ENCODE measurements around the gene CETP. TPM values are rescaled to one million over a fixed set of nuclear protein-coding genes. Genes with fewer than 3 reads are reported as not detected.

Gene CETP
- total RNA-seq, 3 donors from 2014 or later (not counting 1 experiment from before 2014, with no cell fraction given) = 0.14 TPM; not detected in 2

DNA sequence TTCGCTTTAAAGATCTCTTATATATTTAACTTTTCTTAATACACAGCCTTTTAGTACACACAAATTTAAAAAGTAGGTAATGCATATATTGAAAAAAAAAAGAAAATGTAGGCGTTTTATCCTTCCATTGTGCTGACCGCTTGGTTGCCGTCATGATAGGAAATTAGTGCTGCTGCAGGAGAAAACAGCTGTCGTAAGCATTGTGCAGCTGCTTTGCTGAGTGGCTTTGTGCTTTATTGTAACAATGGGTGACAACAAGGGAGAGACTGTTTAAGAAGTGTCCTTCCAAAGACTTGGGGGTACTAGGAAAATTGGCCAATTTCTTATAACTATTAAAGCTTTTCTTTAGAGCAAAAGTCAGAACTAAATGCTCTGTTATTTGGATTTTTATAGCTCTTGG is 24.8 kb upstream of the CETP start:
- no peaks in the 10 kb centered on the region for H3K27me3 ChIP-seq (ENCODE audit: control insufficient read depth, insufficient read depth, low read length)
- Mint-ChIP-seq H3K36me3 (peaks cover 14% of the 10 kb centered on the region), H3K4me1 (peaks cover 52 to 55% of the 10 kb centered on the region in 2 donors)

DNA sequence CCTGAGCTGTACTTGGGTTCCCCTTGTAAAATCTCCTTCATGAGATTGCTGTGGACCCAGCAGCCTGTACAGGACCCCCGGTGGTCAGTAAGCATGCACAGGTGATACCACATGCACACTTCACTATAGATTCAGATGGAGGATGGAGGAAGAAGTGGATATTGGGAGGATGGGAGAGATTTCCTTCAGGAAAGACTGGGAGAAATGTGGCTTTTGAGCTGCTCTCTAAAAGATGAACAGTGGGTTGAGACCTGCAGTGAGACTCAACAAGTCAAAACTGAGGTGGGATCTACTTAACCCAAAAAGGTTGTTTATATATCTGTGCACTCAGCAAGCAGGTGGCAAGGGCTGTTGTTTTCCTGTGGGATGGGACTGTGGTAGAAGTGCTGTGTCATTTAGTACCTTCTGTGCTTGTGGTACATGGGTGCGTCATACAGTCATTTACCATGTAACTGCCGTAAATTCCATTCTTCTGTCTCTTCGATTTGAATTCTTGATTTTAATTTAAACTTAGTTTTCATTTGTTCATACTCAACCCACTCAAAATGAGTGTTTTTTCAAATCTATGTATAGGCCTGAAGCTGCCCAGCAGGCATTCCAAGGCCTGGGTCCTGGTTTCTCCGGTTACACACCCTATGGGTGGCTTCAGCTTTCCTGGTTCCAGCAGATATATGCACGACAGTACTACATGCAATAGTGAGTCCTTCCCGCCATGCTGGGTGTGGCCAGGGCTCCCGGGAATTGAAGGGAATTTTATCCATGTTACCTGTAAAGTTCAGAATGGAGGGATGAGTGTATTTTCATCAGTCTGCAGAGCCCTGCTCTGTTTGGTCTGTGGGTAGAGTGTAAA is 22.9 kb upstream of the CETP start:
- Mint-ChIP-seq H3K36me3 (peaks cover 14% of the 10 kb centered on the region), H3K27me3 (ENCODE audit: low read depth in 2 of 2) (no peaks in the 10 kb centered on the region), H3K4me3 (peak overlapping the region; percentile 2), H3K27ac (peak overlapping the region; percentile 76 to 77), H3K4me1 (peaks cover 38% of the 10 kb centered on the region in 2 donors), H3K9me3 (no peaks in the 10 kb centered on the region)
- DNase-seq = peak in 1 of 2 donors; percentile 66
- 81% methylated on average over 8 of the region's 8 CpGs for WGBS (ENCODE audit: insufficient coverage)
- Histone ChIP-seq H3K4me1 (ENCODE audit: control insufficient read depth, insufficient read depth, low read length) (peaks cover 14% of the 10 kb centered on the region), H3K27me3 (ENCODE audit: control insufficient read depth, insufficient read depth, low read length) (no peaks in the 10 kb centered on the region), H3K27ac (ENCODE audit: low read length) (no peak overlapping the region), H3K36me3 (ENCODE audit: control insufficient read depth, insufficient read depth, low read length) (peaks cover 85% of the 10 kb centered on the region), H3K4me3 (ENCODE audit: low read length) (no peak overlapping the region), H3K9me3 (ENCODE audit: control insufficient read depth, insufficient read depth, low read length) (no peaks in the 10 kb centered on the region)
- TF ChIP-seq, protein P1, sequence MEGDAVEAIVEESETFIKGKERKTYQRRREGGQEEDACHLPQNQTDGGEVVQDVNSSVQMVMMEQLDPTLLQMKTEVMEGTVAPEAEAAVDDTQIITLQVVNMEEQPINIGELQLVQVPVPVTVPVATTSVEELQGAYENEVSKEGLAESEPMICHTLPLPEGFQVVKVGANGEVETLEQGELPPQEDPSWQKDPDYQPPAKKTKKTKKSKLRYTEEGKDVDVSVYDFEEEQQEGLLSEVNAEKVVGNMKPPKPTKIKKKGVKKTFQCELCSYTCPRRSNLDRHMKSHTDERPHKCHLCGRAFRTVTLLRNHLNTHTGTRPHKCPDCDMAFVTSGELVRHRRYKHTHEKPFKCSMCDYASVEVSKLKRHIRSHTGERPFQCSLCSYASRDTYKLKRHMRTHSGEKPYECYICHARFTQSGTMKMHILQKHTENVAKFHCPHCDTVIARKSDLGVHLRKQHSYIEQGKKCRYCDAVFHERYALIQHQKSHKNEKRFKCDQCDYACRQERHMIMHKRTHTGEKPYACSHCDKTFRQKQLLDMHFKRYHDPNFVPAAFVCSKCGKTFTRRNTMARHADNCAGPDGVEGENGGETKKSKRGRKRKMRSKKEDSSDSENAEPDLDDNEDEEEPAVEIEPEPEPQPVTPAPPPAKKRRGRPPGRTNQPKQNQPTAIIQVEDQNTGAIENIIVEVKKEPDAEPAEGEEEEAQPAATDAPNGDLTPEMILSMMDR (IDR thresholded peaks at IDR 0.05) = no peak
- ATAC-seq = peak; percentile 20 to 37 (median 36)
- intact Hi-C loops (cut with micrococcal nuclease) = no loop called here

More for the DNA sequence above, 24.8 kb upstream of the CETP start:
- 96% methylated on average over 4 of the region's 5 CpGs for WGBS (ENCODE audit: insufficient coverage)
- Mint-ChIP-seq H3K27ac (peak overlapping the region in 1 of 2 donors; percentile 76), H3K4me3 (no peak overlapping the region), H3K9me3 (no peaks in the 10 kb centered on the region), H3K27me3 (ENCODE audit: low read depth in 2 of 2) (no peaks in the 10 kb centered on the region)
- no peak for ATAC-seq
- no peak for DNase-seq
- TF ChIP-seq, protein P1 (IDR thresholded peaks at IDR 0.05) = no peak
- H3K9me3 ChIP-seq (ENCODE audit: control insufficient read depth, insufficient read depth, low read length) = no peaks in the 10 kb centered on the region
- H3K4me3 ChIP-seq (ENCODE audit: low read length) = no peak overlapping the region
- peaks cover 66% of the 10 kb centered on the region for H3K36me3 ChIP-seq (ENCODE audit: control insufficient read depth, insufficient read depth, low read length)
- peaks cover 14% of the 10 kb centered on the region for H3K4me1 ChIP-seq (ENCODE audit: control insufficient read depth, insufficient read depth, low read length)
- no peak overlapping the region for H3K27ac ChIP-seq (ENCODE audit: low read length)
- intact Hi-C loops (cut with micrococcal nuclease) = no loop called here

DNA sequence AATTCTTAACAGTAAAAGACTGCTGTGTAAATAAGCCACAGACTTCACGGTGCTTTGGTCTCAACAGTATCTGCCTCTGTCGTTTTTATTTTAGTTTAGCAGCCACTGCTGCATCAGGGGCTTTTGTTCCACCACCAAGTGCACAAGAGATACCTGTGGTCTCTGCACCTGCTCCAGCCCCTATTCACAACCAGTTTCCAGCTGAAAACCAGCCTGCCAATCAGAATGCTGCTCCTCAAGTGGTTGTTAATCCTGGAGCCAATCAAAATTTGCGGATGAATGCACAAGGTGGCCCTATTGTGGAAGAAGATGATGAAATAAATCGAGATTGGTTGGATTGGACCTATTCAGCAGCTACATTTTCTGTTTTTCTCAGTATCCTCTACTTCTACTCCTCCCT is 21.9 kb upstream of the CETP start:
- TF ChIP-seq, protein P1 (IDR thresholded peaks at IDR 0.05) = no peak
- Histone ChIP-seq H3K9me3 (ENCODE audit: control insufficient read depth, insufficient read depth, low read length) (no peaks in the 10 kb centered on the region), H3K27me3 (ENCODE audit: control insufficient read depth, insufficient read depth, low read length) (no peaks in the 10 kb centered on the region), H3K4me3 (ENCODE audit: low read length) (no peak overlapping the region), H3K4me1 (ENCODE audit: control insufficient read depth, insufficient read depth, low read length) (peaks cover 6% of the 10 kb centered on the region), H3K27ac (ENCODE audit: low read length) (peak overlapping the region; percentile 21), H3K36me3 (ENCODE audit: control insufficient read depth, insufficient read depth, low read length) (peaks cover 91% of the 10 kb centered on the region)
- Mint-ChIP-seq H3K27me3 (ENCODE audit: low read depth in 2 of 2) (no peaks in the 10 kb centered on the region), H3K4me3 (no peak overlapping the region), H3K9me3 (no peaks in the 10 kb centered on the region), H3K27ac (peak overlapping the region; percentile 22 to 76), H3K4me1 (peaks cover 31% of the 10 kb centered on the region in 2 donors), H3K36me3 (peaks cover 14% of the 10 kb centered on the region)
- WGBS (ENCODE audit: insufficient coverage) = 54% methylated on average over 4 of the region's 4 CpGs
- intact Hi-C loops (cut with micrococcal nuclease) = no loop called here
- ATAC-seq = no peak
- DNase-seq = no peak
